ENCODE results near the gene KLHL29. TPM values are rescaled to one million over a fixed set of nuclear protein-coding genes. Genes with fewer than 3 reads are reported as not detected.

The KLHL29 gene
- total RNA-seq, 1 donor from 2014 or later = 5.5 TPM

DNA sequence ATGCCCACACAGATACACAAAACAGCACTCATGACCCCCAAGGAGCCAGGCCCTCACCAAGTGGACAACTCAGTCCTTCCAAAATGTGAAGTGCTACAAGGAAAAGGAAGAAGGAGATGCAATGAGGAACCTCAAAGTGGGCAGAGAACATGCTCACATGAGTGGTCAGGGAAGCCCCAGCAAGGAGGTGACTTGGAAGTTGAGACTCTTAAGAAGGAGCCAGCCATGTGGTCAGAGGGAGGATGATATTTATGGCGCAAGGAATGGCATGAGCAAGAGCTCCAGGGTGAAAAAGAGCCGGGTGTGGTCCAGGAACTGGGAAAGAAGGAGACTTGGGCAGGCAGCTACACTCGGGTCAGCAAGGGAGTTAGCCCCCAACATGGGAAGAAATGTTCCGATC, 30.0 kb upstream of the KLHL29 start:
- peaks cover 6% of the 10 kb centered on the region for H3K27me3 ChIP-seq (ENCODE audit: insufficient read depth, low read length)
- Mint-ChIP-seq H3K36me3 (ENCODE audit: low read depth, unreplicated experiment) (no peaks in the 10 kb centered on the region), H3K4me3 (ENCODE audit: unreplicated experiment) (no peak overlapping the region), H3K4me1 (ENCODE audit: low read depth, unreplicated experiment) (no peaks in the 10 kb centered on the region), H3K9me3 (ENCODE audit: unreplicated experiment) (peaks cover 5% of the 10 kb centered on the region), H3K27ac (ENCODE audit: unreplicated experiment) (no peak overlapping the region), H3K27me3 (ENCODE audit: low read depth, unreplicated experiment) (peaks cover 53% of the 10 kb centered on the region)
- no peak overlapping the region for H3K4me3 ChIP-seq (ENCODE audit: insufficient read depth, low read depth, low read length)
- TF ChIP-seq EZH2 (IDR thresholded peaks at IDR 0.05; ENCODE audit: insufficient read depth, low read length) = no peak
- H3K36me3 ChIP-seq (ENCODE audit: insufficient read depth, low read length) = no peaks in the 10 kb centered on the region
- no peaks in the 10 kb centered on the region for H3K4me1 ChIP-seq (ENCODE audit: insufficient read depth, low read length)
- H2AFZ ChIP-seq (ENCODE audit: low read depth, low read length) = no peak overlapping the region
- no peaks in the 10 kb centered on the region for H3K9me3 ChIP-seq (ENCODE audit: insufficient read depth, low read depth, low read length)
- H3K27ac ChIP-seq (ENCODE audit: low read depth, low read length) = no peak overlapping the region
- H4K20me1 ChIP-seq (ENCODE audit: insufficient read depth, low read length) = no peaks in the 10 kb centered on the region
- DNase-seq (ENCODE audit: low read depth) (no peak), FAIRE-seq (no peak)
- H3K79me2 ChIP-seq (ENCODE audit: insufficient read depth, low read length) = no peaks in the 10 kb centered on the region
- H3K4me2 ChIP-seq (ENCODE audit: low read length) = no peak overlapping the region
- H3K9ac ChIP-seq (ENCODE audit: low read length) = no peak overlapping the region

DNA sequence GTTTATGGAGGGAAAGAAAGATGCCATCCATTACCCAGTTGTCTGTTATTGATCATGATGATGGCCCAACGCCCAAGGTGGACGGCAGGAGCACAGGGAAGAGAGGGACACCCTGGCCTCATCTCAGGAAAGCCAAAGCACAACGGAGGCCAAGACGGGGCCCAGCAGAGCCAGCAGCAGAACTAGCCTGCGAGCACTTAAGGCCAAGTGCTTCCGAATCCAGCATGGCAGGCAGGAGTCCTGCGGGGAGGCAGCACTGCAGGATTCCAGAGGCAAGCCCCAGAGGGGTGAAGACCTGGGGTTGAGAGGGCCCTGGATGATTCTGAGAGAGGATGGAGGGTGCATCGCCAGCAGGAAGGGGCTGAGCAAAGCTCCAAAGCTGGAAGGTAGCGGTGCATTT, 28.3 kb upstream of the KLHL29 start:
- Histone ChIP-seq H3K27me3 (ENCODE audit: insufficient read depth, low read length) (peaks cover 6% of the 10 kb centered on the region), H3K27ac (ENCODE audit: low read depth, low read length) (no peak overlapping the region), H3K4me3 (ENCODE audit: insufficient read depth, low read depth, low read length) (no peak overlapping the region), H3K4me2 (ENCODE audit: low read length) (no peak overlapping the region), H3K9ac (ENCODE audit: low read length) (no peak overlapping the region), H3K9me3 (ENCODE audit: insufficient read depth, low read depth, low read length) (no peaks in the 10 kb centered on the region), H3K36me3 (ENCODE audit: insufficient read depth, low read length) (no peaks in the 10 kb centered on the region), H3K79me2 (ENCODE audit: insufficient read depth, low read length) (no peaks in the 10 kb centered on the region), H3K4me1 (ENCODE audit: insufficient read depth, low read length) (no peaks in the 10 kb centered on the region), H4K20me1 (ENCODE audit: insufficient read depth, low read length) (no peaks in the 10 kb centered on the region), H2AFZ (ENCODE audit: low read depth, low read length) (no peak overlapping the region)
- no peaks in the 10 kb centered on the region for H3K4me1 Mint-ChIP-seq (ENCODE audit: low read depth, unreplicated experiment)
- H3K27me3 Mint-ChIP-seq (ENCODE audit: low read depth, unreplicated experiment) = peaks cover 64% of the 10 kb centered on the region
- TF ChIP-seq EZH2 (IDR thresholded peaks at IDR 0.05; ENCODE audit: insufficient read depth, low read length) = no peak
- TF ChIP-seq, protein P1, sequence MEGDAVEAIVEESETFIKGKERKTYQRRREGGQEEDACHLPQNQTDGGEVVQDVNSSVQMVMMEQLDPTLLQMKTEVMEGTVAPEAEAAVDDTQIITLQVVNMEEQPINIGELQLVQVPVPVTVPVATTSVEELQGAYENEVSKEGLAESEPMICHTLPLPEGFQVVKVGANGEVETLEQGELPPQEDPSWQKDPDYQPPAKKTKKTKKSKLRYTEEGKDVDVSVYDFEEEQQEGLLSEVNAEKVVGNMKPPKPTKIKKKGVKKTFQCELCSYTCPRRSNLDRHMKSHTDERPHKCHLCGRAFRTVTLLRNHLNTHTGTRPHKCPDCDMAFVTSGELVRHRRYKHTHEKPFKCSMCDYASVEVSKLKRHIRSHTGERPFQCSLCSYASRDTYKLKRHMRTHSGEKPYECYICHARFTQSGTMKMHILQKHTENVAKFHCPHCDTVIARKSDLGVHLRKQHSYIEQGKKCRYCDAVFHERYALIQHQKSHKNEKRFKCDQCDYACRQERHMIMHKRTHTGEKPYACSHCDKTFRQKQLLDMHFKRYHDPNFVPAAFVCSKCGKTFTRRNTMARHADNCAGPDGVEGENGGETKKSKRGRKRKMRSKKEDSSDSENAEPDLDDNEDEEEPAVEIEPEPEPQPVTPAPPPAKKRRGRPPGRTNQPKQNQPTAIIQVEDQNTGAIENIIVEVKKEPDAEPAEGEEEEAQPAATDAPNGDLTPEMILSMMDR (IDR thresholded peaks at IDR 0.05; ENCODE audit: insufficient read depth, low read depth, low read length) = no peak
- DNase-seq (ENCODE audit: low read depth) (no peak), FAIRE-seq (no peak)
- H3K27ac Mint-ChIP-seq (ENCODE audit: unreplicated experiment) = no peak overlapping the region
- no peaks in the 10 kb centered on the region for H3K36me3 Mint-ChIP-seq (ENCODE audit: low read depth, unreplicated experiment)
- H3K4me3 Mint-ChIP-seq (ENCODE audit: unreplicated experiment) = no peak overlapping the region
- H3K9me3 Mint-ChIP-seq (ENCODE audit: unreplicated experiment) = peaks cover 6% of the 10 kb centered on the region

DNA sequence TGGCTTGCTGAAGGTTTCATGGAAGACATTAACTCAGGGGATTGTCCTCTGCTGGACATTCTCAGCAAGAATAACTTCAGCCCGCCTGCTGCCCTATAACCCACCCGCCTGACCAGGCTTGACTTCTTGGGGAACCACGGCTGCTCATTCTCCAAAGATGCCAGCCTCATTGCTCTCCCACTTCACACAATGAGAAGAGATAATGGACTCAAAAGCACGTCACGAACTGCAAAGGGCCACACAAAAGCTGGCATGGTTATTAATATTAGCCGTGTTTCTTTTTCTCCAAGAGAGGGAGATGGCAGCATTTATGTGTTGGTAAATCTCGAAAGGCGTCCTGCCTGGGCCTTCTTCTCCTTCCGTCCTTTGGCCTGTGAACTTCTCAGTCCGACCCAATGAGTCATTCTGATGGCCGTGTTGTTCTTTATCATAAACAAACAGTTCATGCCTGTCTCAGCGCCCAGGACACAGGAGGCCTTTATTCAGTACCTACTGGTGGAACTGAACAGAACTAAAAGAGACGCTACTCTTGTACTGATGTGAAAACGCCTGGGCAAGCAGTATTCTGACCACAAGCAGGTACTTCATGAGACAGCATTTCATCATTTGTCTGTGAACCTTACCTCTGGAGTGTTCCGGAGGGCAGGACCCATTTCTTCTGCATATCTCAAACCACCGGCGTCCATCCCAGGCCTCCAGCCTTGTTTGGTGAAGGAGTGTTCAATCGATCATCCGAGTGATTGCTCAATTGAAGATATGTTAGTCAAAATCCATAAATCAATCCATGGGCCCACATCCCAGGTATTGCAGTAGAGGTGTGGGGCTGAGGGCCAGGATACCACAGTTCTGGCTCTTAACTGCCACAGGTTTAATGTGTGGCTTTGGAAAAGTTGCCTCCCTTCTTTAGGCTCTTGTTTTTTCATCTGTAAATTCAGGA, 25.1 kb upstream of the KLHL29 start:
- Histone ChIP-seq H3K79me2 (ENCODE audit: insufficient read depth, low read length) (no peaks in the 10 kb centered on the region), H3K27ac (ENCODE audit: low read depth, low read length) (no peak overlapping the region), H3K4me3 (ENCODE audit: insufficient read depth, low read depth, low read length) (no peak overlapping the region), H3K9me3 (ENCODE audit: insufficient read depth, low read depth, low read length) (no peaks in the 10 kb centered on the region), H4K20me1 (ENCODE audit: insufficient read depth, low read length) (no peaks in the 10 kb centered on the region), H2AFZ (ENCODE audit: low read depth, low read length) (no peak overlapping the region), H3K9ac (ENCODE audit: low read length) (no peak overlapping the region), H3K4me2 (ENCODE audit: low read length) (no peak overlapping the region), H3K36me3 (ENCODE audit: insufficient read depth, low read length) (no peaks in the 10 kb centered on the region), H3K27me3 (ENCODE audit: insufficient read depth, low read length) (peaks cover 9% of the 10 kb centered on the region), H3K4me1 (ENCODE audit: insufficient read depth, low read length) (no peaks in the 10 kb centered on the region)
- no peak for FAIRE-seq
- Mint-ChIP-seq H3K36me3 (ENCODE audit: low read depth, unreplicated experiment) (no peaks in the 10 kb centered on the region), H3K4me1 (ENCODE audit: low read depth, unreplicated experiment) (no peaks in the 10 kb centered on the region), H3K4me3 (ENCODE audit: unreplicated experiment) (no peak overlapping the region), H3K27me3 (ENCODE audit: low read depth, unreplicated experiment) (peaks cover 65% of the 10 kb centered on the region), H3K27ac (ENCODE audit: unreplicated experiment) (no peak overlapping the region), H3K9me3 (ENCODE audit: unreplicated experiment) (peaks cover 4% of the 10 kb centered on the region)
- no peak for DNase-seq (ENCODE audit: low read depth)
- TF ChIP-seq, protein P1 (IDR thresholded peaks at IDR 0.05; ENCODE audit: insufficient read depth, low read depth, low read length) = no peak
- TF ChIP-seq EZH2 (IDR thresholded peaks at IDR 0.05; ENCODE audit: insufficient read depth, low read length) = no peak
